Coronary artery (tissue), 2 donors: ENCODE data around the gene CAMSAP2.

Source experiments
- DNase-seq: peaks from one replicate; pipeline ENCODE4 v3.0.0-alpha.2; 2017; ENCODE audit warnings: low spot score
- H3K27ac ChIP-seq, 2 donors: fragments of 200-600 bp; sonication (generic); one replicate each; pipeline ENCODE4 v1.5.1; 2016 to 2019
- H3K4me3 ChIP-seq: fragments of 200-600 bp; sonication (generic); 2 replicates; pipeline ENCODE4 v1.5.1; 2016; ENCODE audit warnings: mild to moderate bottlenecking, moderate library complexity
- CTCF ChIP-seq: fragments of 200-600 bp; sonication (generic); IDR thresholded peaks from one replicate; pipeline ENCODE4 v1.5.1; 2019; ENCODE audit warnings: antibody characterized with exemption

The CAMSAP2 gene

GRCh38 chr1:200831091-200831490 is 92.4 kb downstream of the CAMSAP2 start:
- Histone ChIP-seq H3K4me3 (no peak overlapping the region), H3K27ac (no peak overlapping the region)
- DNase-seq: no peak
- TF ChIP-seq CTCF: no peak

- no peak for TF ChIP-seq CTCF
- no peak overlapping the region for H3K4me3 ChIP-seq
- H3K27ac ChIP-seq: no peak overlapping the region
- no peak for DNase-seq
Observed at GRCh38 chr1:200834383-200834782, 95.7 kb downstream of the CAMSAP2 start.

GRCh38 chr1:200836213-200836612 is 97.5 kb downstream of the CAMSAP2 start:
- Histone ChIP-seq H3K4me3 (no peak overlapping the region), H3K27ac (no peak overlapping the region)
- no peak for TF ChIP-seq CTCF
- DNase-seq: no peak

- H3K4me3 ChIP-seq: no peak overlapping the region
- no peak for DNase-seq
- peak; percentile 14 for TF ChIP-seq CTCF
- H3K27ac ChIP-seq: no peak overlapping the region
Observed at GRCh38 chr1:200837931-200838571, 99.4 kb downstream of the CAMSAP2 start.

GRCh38 chr1:200838676-200839445 is 100.2 kb downstream of the CAMSAP2 start:
- no peak for TF ChIP-seq CTCF
- no peak overlapping the region for H3K4me3 ChIP-seq
- H3K27ac ChIP-seq: no peak overlapping the region
- DNase-seq: no peak

GRCh38 chr1:200845360-200845759 is 106.7 kb downstream of the CAMSAP2 start:
- Histone ChIP-seq H3K4me3 (no peak overlapping the region), H3K27ac (no peak overlapping the region)
- TF ChIP-seq CTCF: no peak
- DNase-seq: no peak

GRCh38 chr1:200846398-200846797 is 107.7 kb downstream of the CAMSAP2 start:
- no peak for DNase-seq
- Histone ChIP-seq H3K27ac (no peak overlapping the region), H3K4me3 (no peak overlapping the region)
- no peak for TF ChIP-seq CTCF
